ENCODE data around the gene DPYSL4. TPM values are rescaled to one million over a fixed set of nuclear protein-coding genes. Genes with fewer than 3 reads are reported as not detected.
"Not testable (repeated sequence)": the region's sequence is repeated elsewhere in the genome, so short reads cannot be mapped to it uniquely, and the experiment has no call there.

DPYSL4 gene
- total RNA-seq, 2 donors from 2014 or later = 4.8 to 9.9 TPM

- ATAC-seq (replicated peaks in 1 of 2) = no peak
- Mint-ChIP-seq H3K9me3 (no peaks in the 10 kb centered on the region), H3K4me3 (no peak overlapping the region), H3K27ac (no peak overlapping the region), H3K27me3 (ENCODE audit: low read depth) (no peaks in the 10 kb centered on the region), H3K36me3 (ENCODE audit: insufficient read depth in 2 of 2) (no peaks in the 10 kb centered on the region), H3K4me1 (ENCODE audit: low read depth) (peaks cover 6% of the 10 kb centered on the region)
- no peak for DNase-seq
Observed at GRCh38 chr10:132153616-132154217, 33.0 kb upstream of the DPYSL4 start.

- H3K36me3 Mint-ChIP-seq (ENCODE audit: insufficient read depth in 2 of 2) = no peaks in the 10 kb centered on the region
- ATAC-seq (replicated peaks in 1 of 2) (no peak), DNase-seq (no peak)
- peaks cover 13% of the 10 kb centered on the region for H3K4me1 Mint-ChIP-seq (ENCODE audit: low read depth)
- H3K9me3 Mint-ChIP-seq = no peaks in the 10 kb centered on the region
- no peak overlapping the region for H3K27ac Mint-ChIP-seq
- H3K4me3 Mint-ChIP-seq = no peak overlapping the region
- no peaks in the 10 kb centered on the region for H3K27me3 Mint-ChIP-seq (ENCODE audit: low read depth)
Observed at GRCh38 chr10:132154440-132154839, 32.3 kb upstream of the DPYSL4 start.

GRCh38 chr10:132154931-132155330, 31.8 kb upstream of the DPYSL4 start:
- H3K4me3 Mint-ChIP-seq = no peak overlapping the region

GRCh38 chr10:132155723-132156381, 30.9 kb upstream of the DPYSL4 start:
- Mint-ChIP-seq H3K9me3 (no peaks in the 10 kb centered on the region), H3K27ac (no peak overlapping the region), H3K4me1 (ENCODE audit: low read depth) (peaks cover 14% of the 10 kb centered on the region), H3K4me3 (no peak overlapping the region), H3K36me3 (ENCODE audit: insufficient read depth in 2 of 2) (no peaks in the 10 kb centered on the region), H3K27me3 (ENCODE audit: low read depth) (no peaks in the 10 kb centered on the region)
- ATAC-seq (replicated peaks in 1 of 2) = no peak
- DNase-seq = no peak

More at GRCh38 chr10:132154931-132155330, 31.8 kb upstream of the DPYSL4 start:
- Mint-ChIP-seq H3K36me3 (ENCODE audit: insufficient read depth in 2 of 2) (no peaks in the 10 kb centered on the region), H3K4me1 (ENCODE audit: low read depth) (peaks cover 14% of the 10 kb centered on the region), H3K27me3 (ENCODE audit: low read depth) (no peaks in the 10 kb centered on the region), H3K9me3 (no peaks in the 10 kb centered on the region), H3K27ac (no peak overlapping the region)
- ATAC-seq (replicated peaks in 1 of 2) (no peak), DNase-seq (no peak)

GRCh38 chr10:132156382-132156781, 30.4 kb upstream of the DPYSL4 start:
- no peak overlapping the region for H3K4me3 Mint-ChIP-seq
- H3K36me3 Mint-ChIP-seq (ENCODE audit: insufficient read depth in 2 of 2) = no peaks in the 10 kb centered on the region
- ATAC-seq (replicated peaks in 1 of 2) (no peak), DNase-seq (no peak)
- H3K9me3 Mint-ChIP-seq = no peaks in the 10 kb centered on the region
- H3K27me3 Mint-ChIP-seq (ENCODE audit: low read depth) = no peaks in the 10 kb centered on the region
- peaks cover 14% of the 10 kb centered on the region for H3K4me1 Mint-ChIP-seq (ENCODE audit: low read depth)
- no peak overlapping the region for H3K27ac Mint-ChIP-seq

- DNase-seq (no peak), ATAC-seq (replicated peaks in 1 of 2) (no peak)
- Mint-ChIP-seq H3K4me1 (ENCODE audit: low read depth) (peaks cover 20% of the 10 kb centered on the region), H3K4me3 (no peak overlapping the region), H3K27me3 (ENCODE audit: low read depth) (no peaks in the 10 kb centered on the region), H3K9me3 (no peaks in the 10 kb centered on the region), H3K36me3 (ENCODE audit: insufficient read depth in 2 of 2) (no peaks in the 10 kb centered on the region), H3K27ac (no peak overlapping the region)
Observed at GRCh38 chr10:132157101-132157500, 29.6 kb upstream of the DPYSL4 start.

- H3K36me3 Mint-ChIP-seq (ENCODE audit: insufficient read depth in 2 of 2) = no peaks in the 10 kb centered on the region
- peak; percentile 57 to 59 for ATAC-seq (replicated peaks in 1 of 2)
- H3K4me1 Mint-ChIP-seq (ENCODE audit: low read depth) = peaks cover 30% of the 10 kb centered on the region
- H3K27ac Mint-ChIP-seq = no peak overlapping the region
- H3K4me3 Mint-ChIP-seq = peak overlapping the region in 1 of 2 donors; percentile 45
- DNase-seq = peak; percentile 47
- no peaks in the 10 kb centered on the region for H3K27me3 Mint-ChIP-seq (ENCODE audit: low read depth)
- no peaks in the 10 kb centered on the region for H3K9me3 Mint-ChIP-seq
Observed at GRCh38 chr10:132158122-132158741, 28.5 kb upstream of the DPYSL4 start.

- peak; percentile 5 to 12 for ATAC-seq (replicated peaks in 1 of 2)
- peak overlapping the region; percentile 60 to 74 for H3K4me3 Mint-ChIP-seq
Observed at GRCh38 chr10:132158823-132159222, 27.9 kb upstream of the DPYSL4 start.

GRCh38 chr10:132159302-132160230, 27.2 kb upstream of the DPYSL4 start:
- H3K4me3 Mint-ChIP-seq = peak overlapping the region; percentile 60 to 74
- not testable (repeated sequence) for H3K27me3 Mint-ChIP-seq (ENCODE audit: low read depth)

More at GRCh38 chr10:132158823-132159222, 27.9 kb upstream of the DPYSL4 start:
- Mint-ChIP-seq H3K27ac (peak overlapping the region; percentile 64), H3K36me3 (ENCODE audit: insufficient read depth in 2 of 2) (no peaks in the 10 kb centered on the region), H3K4me1 (ENCODE audit: low read depth) (peaks cover 35% of the 10 kb centered on the region), H3K27me3 (ENCODE audit: low read depth) (no peaks in the 10 kb centered on the region), H3K9me3 (no peaks in the 10 kb centered on the region)
- DNase-seq = peak; percentile 40 to 54

GRCh38 chr10:132160231-132160630, 26.5 kb upstream of the DPYSL4 start:
- H3K36me3 Mint-ChIP-seq (ENCODE audit: insufficient read depth in 2 of 2); H3K9me3 Mint-ChIP-seq; H3K27ac Mint-ChIP-seq; DNase-seq; H3K27me3 Mint-ChIP-seq (ENCODE audit: low read depth); ATAC-seq (replicated peaks in 1 of 2): not testable (repeated sequence)
- Mint-ChIP-seq H3K4me1 (ENCODE audit: low read depth) (peaks cover 36% of the 10 kb centered on the region), H3K4me3 (peak overlapping the region in 1 of 2 donors; percentile 74)

More at GRCh38 chr10:132159302-132160230, 27.2 kb upstream of the DPYSL4 start:
- H3K36me3 Mint-ChIP-seq (ENCODE audit: insufficient read depth in 2 of 2); H3K9me3 Mint-ChIP-seq: not testable (repeated sequence)
- peaks cover 36% of the 10 kb centered on the region for H3K4me1 Mint-ChIP-seq (ENCODE audit: low read depth)
- DNase-seq (peak; percentile 69 to 72), ATAC-seq (replicated peaks in 1 of 2) (peak; percentile 31 to 47)
- H3K27ac Mint-ChIP-seq = peak overlapping the region; percentile 64

- not testable (repeated sequence) for ATAC-seq (replicated peaks in 1 of 2); H3K27me3 Mint-ChIP-seq (ENCODE audit: low read depth); H3K9me3 Mint-ChIP-seq; H3K36me3 Mint-ChIP-seq (ENCODE audit: insufficient read depth in 2 of 2)
- Mint-ChIP-seq H3K4me1 (ENCODE audit: low read depth) (peaks cover 36% of the 10 kb centered on the region), H3K27ac (peak overlapping the region; percentile 9), H3K4me3 (peak overlapping the region; percentile 15 to 53)
- DNase-seq = peak; percentile 53 to 56
Observed at GRCh38 chr10:132160834-132161622, 25.7 kb upstream of the DPYSL4 start.

GRCh38 chr10:132162021-132162531, 24.7 kb upstream of the DPYSL4 start:
- peaks cover 42% of the 10 kb centered on the region for H3K4me1 Mint-ChIP-seq (ENCODE audit: low read depth)
- peak overlapping the region; percentile 79 to 88 for H3K4me3 Mint-ChIP-seq
- H3K27ac Mint-ChIP-seq = peak overlapping the region; percentile 97
- DNase-seq (peak; percentile 57 to 68), ATAC-seq (replicated peaks in 1 of 2) (peak; percentile 49 to 63)
- H3K9me3 Mint-ChIP-seq = no peaks in the 10 kb centered on the region
- H3K27me3 Mint-ChIP-seq (ENCODE audit: low read depth) = no peaks in the 10 kb centered on the region
- no peaks in the 10 kb centered on the region for H3K36me3 Mint-ChIP-seq (ENCODE audit: insufficient read depth in 2 of 2)

Measured in activated T-cell treated with anti-CD3 and anti-CD28 coated beads, Interleukin-2, amount 50 U/mL, for 72 hours (primary cell).